Tibial artery (tissue), 4 donors: Measurements from ENCODE around the gene KAZN.
A peak's percentile ranks its signal among the peaks of the same experiment; 100 is the strongest.

Experiments
- DNase-seq, 2 donors: peaks; one replicate each; pipeline ENCODE4 v3.0.0-alpha.2; 2019
- H3K27ac ChIP-seq, 2 donors: fragments of 200-600 bp; sonication (generic) in 1 of 2; 1 replicate in 1 of 2; 2 replicates in 1 of 2; pipeline ENCODE4 v1.5.1; 2018 to 2019; ENCODE audit warnings: mild to moderate bottlenecking in 1 of 2
- H3K27me3 ChIP-seq, 2 donors: fragments of 200-600 bp; sonication (generic) in 1 of 2; one replicate each; pipeline versions ENCODE4 v1.5.1 to v1.6.0; 2016 to 2019
- H3K36me3 ChIP-seq, 3 donors: fragments of 200-600 bp; sonication (generic) in 2 of 3; one replicate each; pipeline ENCODE4 v1.5.1; 2016 to 2019; ENCODE audit warnings: mild to moderate bottlenecking in 2 of 3
- H3K4me1 ChIP-seq, 4 donors: fragments of 200-600 bp; sonication (generic) in 2 of 4; 1 replicate in 3 of 4; 2 replicates in 1 of 4; pipeline ENCODE4 v1.5.1; 2016 to 2019
- H3K4me3 ChIP-seq, 2 donors: fragments of 200-600 bp; sonication (generic) in 1 of 2; 1 replicate in 1 of 2; 2 replicates in 1 of 2; pipeline ENCODE4 v1.5.1; 2018 to 2019; ENCODE audit warnings: mild to moderate bottlenecking in 2 of 2
- H3K9me3 ChIP-seq, 3 donors: fragments of 200-600 bp; sonication (generic) in 1 of 3; one replicate each; pipeline ENCODE4 v1.5.1; 2016 to 2019
- CTCF ChIP-seq, 2 experiments: fragments of 200-600 bp in 1 of 2; fragments of 450-650 bp in 1 of 2; IDR thresholded peaks; one replicate each; pipeline ENCODE4 v1.5.1; 2017 to 2019; ENCODE audit warnings: antibody characterized with exemption in 2 of 2, mild to moderate bottlenecking in 1 of 2, moderate library complexity in 1 of 2
- intact Hi-C: fragments of 100-400 bp; cut with DNase I; formaldehyde crosslinking; loops from one replicate; pipeline ENCODE4 v1.15.0; 2023; ENCODE audit warnings: low total_unique reads

KAZN gene

GRCh38 chr1:14598498-14599182 is at the start of gene KAZN:
TSS of gene KAZN (plus strand) at chr1:14598685.
- peaks cover 0 to 24% (median 19%) of the 10 kb centered on the region in 4 donors for H3K4me1 ChIP-seq
- no peak for TF ChIP-seq CTCF (IDR thresholded peaks at IDR 0.05)
- peaks cover 0 to 67% of the 10 kb centered on the region in 2 donors for H3K27me3 ChIP-seq
- H3K9me3 ChIP-seq: no peaks in the 10 kb centered on the region
- peak within 1 kb of the TSS; percentile 12 to 40 for H3K4me3 ChIP-seq
- H3K27ac ChIP-seq: no peak within 1 kb of the TSS
- H3K36me3 ChIP-seq: no peaks in the 10 kb centered on the region
- intact Hi-C loops: no loop called here
- no peak for DNase-seq

- H3K27ac ChIP-seq: no peak overlapping the region
- H3K36me3 ChIP-seq: no peaks in the 10 kb centered on the region
- intact Hi-C loops: no loop called here
- H3K4me1 ChIP-seq: no peaks in the 10 kb centered on the region
- H3K9me3 ChIP-seq: no peaks in the 10 kb centered on the region
- H3K4me3 ChIP-seq: no peak overlapping the region
- TF ChIP-seq CTCF (IDR thresholded peaks at IDR 0.05): no peak
- peaks cover 0 to 40% of the 10 kb centered on the region in 2 donors for H3K27me3 ChIP-seq
- DNase-seq: no peak
These were observed 48.4 kb upstream of the KAZN start for GRCh38 chr1:14549897-14550620.

- Histone ChIP-seq H3K9me3 (no peaks in the 10 kb centered on the region), H3K4me1 (no peaks in the 10 kb centered on the region), H3K27me3 (peaks cover 0 to 37% of the 10 kb centered on the region in 2 donors), H3K27ac (no peak overlapping the region), H3K36me3 (no peaks in the 10 kb centered on the region), H3K4me3 (no peak overlapping the region)
- no peak for DNase-seq
- TF ChIP-seq CTCF (IDR thresholded peaks at IDR 0.05): no peak
- intact Hi-C loops: no loop called here
These were observed 47.1 kb upstream of the KAZN start for GRCh38 chr1:14551386-14551785.

GRCh38 chr1:14552246-14552965 is 46.1 kb upstream of the KAZN start:
- no peak overlapping the region for H3K4me3 ChIP-seq
- intact Hi-C loops: no loop called here
- H3K27ac ChIP-seq: no peak overlapping the region
- no peaks in the 10 kb centered on the region for H3K36me3 ChIP-seq
- H3K9me3 ChIP-seq: no peaks in the 10 kb centered on the region
- no peaks in the 10 kb centered on the region for H3K4me1 ChIP-seq
- TF ChIP-seq CTCF (IDR thresholded peaks at IDR 0.05): no peak
- no peak for DNase-seq
- H3K27me3 ChIP-seq: peaks cover 0 to 38% of the 10 kb centered on the region in 2 donors

GRCh38 chr1:14553711-14554110 is 44.8 kb upstream of the KAZN start:
- no peaks in the 10 kb centered on the region for H3K4me1 ChIP-seq
- no peak overlapping the region for H3K27ac ChIP-seq
- DNase-seq: no peak
- no peak overlapping the region for H3K4me3 ChIP-seq
- no peaks in the 10 kb centered on the region for H3K9me3 ChIP-seq
- no peaks in the 10 kb centered on the region for H3K36me3 ChIP-seq
- peaks cover 0 to 41% of the 10 kb centered on the region in 2 donors for H3K27me3 ChIP-seq
- no peak for TF ChIP-seq CTCF (IDR thresholded peaks at IDR 0.05)
- intact Hi-C loops: no loop called here
